ENCODE measurements around the gene CRIM1.

GRCh38 chr2:36562240-36562639 is 206.7 kb downstream of the CRIM1 start:
- no peak for TF ChIP-seq CTCF (IDR thresholded peaks at IDR 0.05; ENCODE audit: borderline replicate concordance, extremely low read depth, low read length, poor library complexity, severe bottlenecking)
- no peak for TF ChIP-seq EZH2 (IDR thresholded peaks at IDR 0.05; ENCODE audit: borderline replicate concordance, low read depth, low read length, severe bottlenecking)

Measured in DND-41 (cell line).